ENCODE data around the gene DNAI2. TPM values are rescaled to one million over a fixed set of nuclear protein-coding genes. Genes with fewer than 3 reads are reported as not detected.

Gene DNAI2
- total RNA-seq, 2 donors from 2014 or later: not detected

DNA sequence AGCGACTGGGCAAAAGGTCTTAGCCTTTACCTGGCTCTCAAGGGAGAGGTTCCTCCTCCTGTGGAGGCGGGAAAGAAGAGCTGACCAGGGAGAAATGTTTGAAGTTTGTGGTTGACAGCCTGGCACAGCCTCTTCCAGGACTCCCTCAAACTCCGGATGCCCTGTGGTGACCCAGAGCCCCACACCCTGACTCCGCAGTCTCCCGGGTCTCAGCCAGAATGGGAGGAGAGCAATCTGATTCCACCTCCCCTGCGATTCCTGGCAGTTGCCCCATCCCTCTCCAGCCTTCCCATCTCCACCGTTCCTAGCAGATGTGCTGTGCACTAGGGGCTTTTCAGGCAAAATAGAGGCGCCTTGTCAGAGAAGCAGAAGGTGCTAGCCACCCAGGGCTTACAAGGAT lies 5.5 kb upstream of the DNAI2 start:
- Histone ChIP-seq H3K27me3 (ENCODE audit: control insufficient read depth, insufficient read depth, low read length, poor library complexity, severe bottlenecking) (peaks cover 2% of the 10 kb centered on the region), H3K36me3 (ENCODE audit: control insufficient read depth, insufficient read depth, low read length) (no peaks in the 10 kb centered on the region), H3K9ac (ENCODE audit: extremely low read depth, low read length, poor library complexity, severe bottlenecking) (no peak overlapping the region), H3K27ac (ENCODE audit: low read depth, low read length) (no peak overlapping the region), H3K9me3 (ENCODE audit: control insufficient read depth, low read length) (no peaks in the 10 kb centered on the region), H3K4me3 (ENCODE audit: low read length) (no peak overlapping the region), H3K4me1 (ENCODE audit: control insufficient read depth, insufficient read depth, low read length) (no peaks in the 10 kb centered on the region)
- TF ChIP-seq, protein P1, sequence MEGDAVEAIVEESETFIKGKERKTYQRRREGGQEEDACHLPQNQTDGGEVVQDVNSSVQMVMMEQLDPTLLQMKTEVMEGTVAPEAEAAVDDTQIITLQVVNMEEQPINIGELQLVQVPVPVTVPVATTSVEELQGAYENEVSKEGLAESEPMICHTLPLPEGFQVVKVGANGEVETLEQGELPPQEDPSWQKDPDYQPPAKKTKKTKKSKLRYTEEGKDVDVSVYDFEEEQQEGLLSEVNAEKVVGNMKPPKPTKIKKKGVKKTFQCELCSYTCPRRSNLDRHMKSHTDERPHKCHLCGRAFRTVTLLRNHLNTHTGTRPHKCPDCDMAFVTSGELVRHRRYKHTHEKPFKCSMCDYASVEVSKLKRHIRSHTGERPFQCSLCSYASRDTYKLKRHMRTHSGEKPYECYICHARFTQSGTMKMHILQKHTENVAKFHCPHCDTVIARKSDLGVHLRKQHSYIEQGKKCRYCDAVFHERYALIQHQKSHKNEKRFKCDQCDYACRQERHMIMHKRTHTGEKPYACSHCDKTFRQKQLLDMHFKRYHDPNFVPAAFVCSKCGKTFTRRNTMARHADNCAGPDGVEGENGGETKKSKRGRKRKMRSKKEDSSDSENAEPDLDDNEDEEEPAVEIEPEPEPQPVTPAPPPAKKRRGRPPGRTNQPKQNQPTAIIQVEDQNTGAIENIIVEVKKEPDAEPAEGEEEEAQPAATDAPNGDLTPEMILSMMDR (conservative IDR thresholded peaks at IDR 0.05): no peak
- H3K27me3 Mint-ChIP-seq (ENCODE audit: insufficient read depth): peaks cover 2% of the 10 kb centered on the region
- H3K27ac Mint-ChIP-seq: no peak overlapping the region
- peaks cover 5% of the 10 kb centered on the region for H3K9me3 Mint-ChIP-seq
- H3K4me3 Mint-ChIP-seq: no peak overlapping the region
- H3K4me1 Mint-ChIP-seq: peaks cover 4% of the 10 kb centered on the region
- 89 to 92% methylated on average over 4 to 8 of the region's 8 CpGs for WGBS, 2 experiments (ENCODE audit: insufficient coverage in 1 of 2, insufficient read length in 1 of 2)
- no peaks in the 10 kb centered on the region for H3K36me3 Mint-ChIP-seq (ENCODE audit: low read depth)
- no peak for DNase-seq

DNA sequence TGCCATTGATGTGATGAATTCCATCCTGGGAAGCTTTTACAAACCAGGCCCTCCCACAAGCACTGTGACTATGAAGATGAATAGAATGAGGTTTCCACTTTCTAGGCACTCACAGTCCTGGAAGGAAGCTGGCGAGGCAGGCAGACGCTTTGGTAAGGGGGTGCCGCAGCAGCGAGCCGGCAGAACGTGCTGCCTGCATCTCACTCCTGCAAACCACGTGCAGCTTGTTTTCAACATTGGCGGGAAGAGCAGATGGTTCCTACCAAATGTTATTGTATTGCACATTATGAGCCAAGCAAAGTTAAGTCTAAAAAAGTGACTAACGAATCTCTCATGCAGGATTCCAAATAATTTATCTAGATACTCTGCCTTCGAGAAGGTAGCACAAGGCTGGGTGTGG lies 3.7 kb upstream of the DNAI2 start:
- peaks cover 11% of the 10 kb centered on the region for H3K4me1 Mint-ChIP-seq
- no peaks in the 10 kb centered on the region for H3K36me3 ChIP-seq (ENCODE audit: control insufficient read depth, insufficient read depth, low read length)
- H3K9ac ChIP-seq (ENCODE audit: extremely low read depth, low read length, poor library complexity, severe bottlenecking): no peak overlapping the region
- H3K27me3 ChIP-seq (ENCODE audit: control insufficient read depth, insufficient read depth, low read length, poor library complexity, severe bottlenecking): peaks cover 20% of the 10 kb centered on the region
- no peak overlapping the region for H3K4me3 Mint-ChIP-seq
- no peak overlapping the region for H3K27ac Mint-ChIP-seq
- DNase-seq: no peak
- 86 to 94% methylated on average over 8 to 10 of the region's 10 CpGs for WGBS, 2 experiments (ENCODE audit: insufficient coverage in 1 of 2, insufficient read length in 1 of 2)
- H3K36me3 Mint-ChIP-seq (ENCODE audit: low read depth): no peaks in the 10 kb centered on the region
- peaks cover 19% of the 10 kb centered on the region for H3K27me3 Mint-ChIP-seq (ENCODE audit: insufficient read depth)
- H3K27ac ChIP-seq (ENCODE audit: low read depth, low read length): no peak overlapping the region
- H3K9me3 ChIP-seq (ENCODE audit: control insufficient read depth, low read length): no peaks in the 10 kb centered on the region
- H3K9me3 Mint-ChIP-seq: peaks cover 5% of the 10 kb centered on the region
- no peak overlapping the region for H3K4me3 ChIP-seq (ENCODE audit: low read length)
- TF ChIP-seq, protein P1 (conservative IDR thresholded peaks at IDR 0.05): no peak
- H3K4me1 ChIP-seq (ENCODE audit: control insufficient read depth, insufficient read depth, low read length): no peaks in the 10 kb centered on the region

DNA sequence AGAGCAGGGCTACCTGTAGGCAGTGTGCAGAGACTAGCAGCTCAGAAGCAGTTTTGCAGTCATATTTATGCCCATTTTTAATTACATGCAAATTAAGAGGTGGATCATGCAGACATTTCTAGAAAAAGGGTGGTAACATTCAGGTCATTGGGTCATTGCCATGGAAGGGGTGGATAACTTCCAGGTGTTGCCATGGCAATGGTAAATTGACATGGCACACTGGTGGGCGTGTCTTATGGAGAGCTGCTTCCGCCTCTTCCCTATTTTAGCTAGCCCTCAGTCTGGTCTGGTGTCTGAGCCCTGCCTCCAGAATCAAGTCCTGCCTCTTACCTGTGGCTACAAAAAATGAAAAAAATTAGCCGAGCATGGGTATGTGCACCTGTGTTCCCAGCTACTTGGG lies 2.8 kb upstream of the DNAI2 start:
- Histone ChIP-seq H3K27ac (ENCODE audit: low read depth, low read length) (peak overlapping the region; percentile 96), H3K9ac (ENCODE audit: extremely low read depth, low read length, poor library complexity, severe bottlenecking) (no peak overlapping the region), H3K36me3 (ENCODE audit: control insufficient read depth, insufficient read depth, low read length) (no peaks in the 10 kb centered on the region), H3K4me3 (ENCODE audit: low read length) (no peak overlapping the region), H3K9me3 (ENCODE audit: control insufficient read depth, low read length) (no peaks in the 10 kb centered on the region), H3K4me1 (ENCODE audit: control insufficient read depth, insufficient read depth, low read length) (no peaks in the 10 kb centered on the region), H3K27me3 (ENCODE audit: control insufficient read depth, insufficient read depth, low read length, poor library complexity, severe bottlenecking) (peaks cover 20% of the 10 kb centered on the region)
- DNase-seq: peak; percentile 73
- peaks cover 11% of the 10 kb centered on the region for H3K4me1 Mint-ChIP-seq
- no peak overlapping the region for H3K4me3 Mint-ChIP-seq
- H3K36me3 Mint-ChIP-seq (ENCODE audit: low read depth): no peaks in the 10 kb centered on the region
- peaks cover 27% of the 10 kb centered on the region for H3K27me3 Mint-ChIP-seq (ENCODE audit: insufficient read depth)
- WGBS, 2 experiments (ENCODE audit: insufficient coverage in 1 of 2, insufficient read length in 1 of 2): 79 to 81% methylated on average over 3 of the region's 3 CpGs
- TF ChIP-seq, protein P1 (conservative IDR thresholded peaks at IDR 0.05): no peak
- H3K9me3 Mint-ChIP-seq: peaks cover 5% of the 10 kb centered on the region
- H3K27ac Mint-ChIP-seq: no peak overlapping the region
